Forelimb muscle (tissue), 1 donor: ENCODE measurements around the gene RASSF3. TPM values are rescaled to one million over a fixed set of nuclear protein-coding genes. Genes with fewer than 3 reads are reported as not detected.

ENCODE experiments used
- DNase-seq: peaks from one replicate; pipeline ENCODE4 v3.0.0-alpha.2; 2013; ENCODE audit warnings: low read depth
- polyA plus RNA-seq: library from polyadenylated mRNA; unstranded; fragments of 120-200 nt; gene quantifications from one replicate; pipeline ENCODE4 v1.2.1, GENCODE V29; 2013; ENCODE audit not compliant: insufficient read length

The RASSF3 gene
- polyA plus RNA-seq, 1 donor: 51.3 TPM

GRCh38 chr12:64669270-64669842, 59.1 kb downstream of the RASSF3 start:
- DNase-seq: no peak

- no peak for DNase-seq
These were observed 59.7 kb downstream of the RASSF3 start for GRCh38 chr12:64670019-64670418.

- no peak for DNase-seq
These were observed 60.8 kb downstream of the RASSF3 start for GRCh38 chr12:64670919-64671639.

GRCh38 chr12:64671681-64672080, 61.4 kb downstream of the RASSF3 start:
- DNase-seq: no peak

GRCh38 chr12:64672925-64673409, 62.7 kb downstream of the RASSF3 start:
- no peak for DNase-seq

- DNase-seq: no peak
These were observed 63.3 kb downstream of the RASSF3 start for GRCh38 chr12:64673490-64674169.

- no peak for DNase-seq
These were observed 64.2 kb downstream of the RASSF3 start for GRCh38 chr12:64674367-64674922.

GRCh38 chr12:64675795-64676194, 65.5 kb downstream of the RASSF3 start:
- DNase-seq: no peak

- DNase-seq: no peak
These were observed 68.0 kb downstream of the RASSF3 start for GRCh38 chr12:64678248-64678647.

- DNase-seq: no peak
These were observed 68.5 kb downstream of the RASSF3 start for GRCh38 chr12:64678835-64679234.

GRCh38 chr12:64679487-64680001, 69.2 kb downstream of the RASSF3 start:
- DNase-seq: no peak

- no peak for DNase-seq
These were observed 69.9 kb downstream of the RASSF3 start for GRCh38 chr12:64680235-64680634.

- no peak for DNase-seq
These were observed 71.1 kb downstream of the RASSF3 start for GRCh38 chr12:64681200-64682052.

- DNase-seq: no peak
These were observed 72.4 kb downstream of the RASSF3 start for GRCh38 chr12:64682572-64683277.

GRCh38 chr12:64683816-64684543, 73.7 kb downstream of the RASSF3 start:
- DNase-seq: no peak

- no peak for DNase-seq
These were observed 74.8 kb downstream of the RASSF3 start for GRCh38 chr12:64685050-64685449.

- DNase-seq: no peak
These were observed 75.3 kb downstream of the RASSF3 start for GRCh38 chr12:64685605-64686004.

GRCh38 chr12:64687816-64688215, 77.5 kb downstream of the RASSF3 start:
- no peak for DNase-seq

GRCh38 chr12:64688219-64688618, 77.9 kb downstream of the RASSF3 start:
- no peak for DNase-seq

GRCh38 chr12:64688715-64689114, 78.4 kb downstream of the RASSF3 start:
- no peak for DNase-seq
